Measurements from ENCODE around the gene NGFR.

NGFR gene

GRCh38 chr17:49468811-49469385 is 26.2 kb upstream of the NGFR start:
- peak; percentile 25 for DNase-seq (ENCODE audit: low read depth)
- no peak overlapping the region for H3K4me3 ChIP-seq (ENCODE audit: low read depth, low read length)

GRCh38 chr17:49469831-49470810 is 25.0 kb upstream of the NGFR start:
- no peak for DNase-seq (ENCODE audit: low read depth)
- H3K4me3 ChIP-seq (ENCODE audit: low read depth, low read length), result peak overlapping the region; percentile 30

DNA sequence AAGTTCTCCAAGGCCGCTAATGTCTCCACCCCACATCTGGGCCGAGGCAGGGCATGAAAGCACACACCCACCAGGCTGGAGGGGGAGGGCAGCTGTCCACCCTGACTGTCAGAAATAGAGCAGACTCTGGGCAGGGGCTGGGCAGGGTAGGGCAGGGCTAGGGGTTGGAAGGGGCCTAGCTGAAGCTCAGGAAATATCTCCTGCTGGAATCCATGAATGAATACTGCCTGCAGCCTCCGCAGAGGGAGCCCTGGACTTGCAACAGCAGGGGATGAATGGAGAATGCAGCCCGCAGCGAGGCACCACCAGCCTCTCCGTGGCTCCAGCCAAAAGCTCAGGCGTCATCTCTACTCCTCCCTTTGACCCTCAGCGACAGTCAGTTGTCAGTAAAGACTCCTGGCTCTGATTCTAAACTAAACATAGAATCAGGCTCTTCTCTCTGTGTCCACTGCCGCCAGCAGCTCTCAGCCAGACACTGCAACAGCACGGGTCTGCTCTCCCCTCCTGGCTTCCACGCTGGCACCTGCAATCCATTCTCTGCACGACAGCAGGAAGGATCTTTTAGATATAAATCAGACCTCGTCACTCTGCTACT is 23.9 kb upstream of the NGFR start:
- DNase-seq (ENCODE audit: low read depth), result no peak
- no peak overlapping the region for H3K4me3 ChIP-seq (ENCODE audit: low read depth, low read length)

DNA sequence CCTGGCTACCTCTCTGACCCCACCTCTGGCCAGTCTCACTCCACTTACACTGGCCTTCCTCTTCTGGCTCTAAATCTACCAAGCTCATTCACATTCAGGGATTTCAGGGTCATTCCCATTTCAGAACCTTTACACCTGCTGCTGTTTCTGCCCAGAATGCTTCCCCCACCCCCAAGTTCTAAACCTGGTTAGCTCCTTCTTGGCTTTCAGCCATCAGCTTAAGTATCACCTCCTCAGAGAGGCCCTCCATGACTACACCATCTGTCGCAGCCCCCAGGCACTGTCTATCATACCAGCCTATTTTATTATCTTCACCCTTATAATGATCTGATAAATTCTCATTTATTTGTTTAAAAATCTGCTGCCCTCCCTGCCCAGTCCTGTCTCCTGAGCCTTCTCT is 23.3 kb upstream of the NGFR start:
- no peak overlapping the region for H3K4me3 ChIP-seq (ENCODE audit: low read depth, low read length)
- no peak for DNase-seq (ENCODE audit: low read depth)

DNA sequence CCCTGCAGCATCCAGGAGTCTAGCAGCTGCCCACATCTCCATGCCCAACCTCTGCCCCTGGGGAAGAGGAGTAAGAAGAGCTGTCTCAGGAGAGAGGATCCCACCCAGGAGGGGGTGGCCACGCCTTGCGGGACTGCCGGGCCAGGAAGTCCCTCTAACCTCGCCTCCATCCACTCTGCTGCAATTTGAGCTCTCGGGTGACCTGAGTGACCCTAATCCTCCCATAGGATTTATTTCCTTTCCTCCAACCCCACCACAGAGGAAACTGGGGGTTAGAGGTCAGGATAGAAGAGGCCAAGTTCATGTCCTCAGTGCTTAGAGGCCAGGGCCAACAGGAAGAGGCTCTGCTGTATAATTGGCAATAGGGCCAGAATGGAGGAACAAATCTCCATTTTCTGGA is 22.6 kb upstream of the NGFR start:
- DNase-seq (ENCODE audit: low read depth), result no peak
- no peak overlapping the region for H3K4me3 ChIP-seq (ENCODE audit: low read depth, low read length)

GRCh38 chr17:49473900-49474751 is 21.0 kb upstream of the NGFR start:
- H3K4me3 ChIP-seq (ENCODE audit: low read depth, low read length), result no peak overlapping the region
- no peak for DNase-seq (ENCODE audit: low read depth)

DNA sequence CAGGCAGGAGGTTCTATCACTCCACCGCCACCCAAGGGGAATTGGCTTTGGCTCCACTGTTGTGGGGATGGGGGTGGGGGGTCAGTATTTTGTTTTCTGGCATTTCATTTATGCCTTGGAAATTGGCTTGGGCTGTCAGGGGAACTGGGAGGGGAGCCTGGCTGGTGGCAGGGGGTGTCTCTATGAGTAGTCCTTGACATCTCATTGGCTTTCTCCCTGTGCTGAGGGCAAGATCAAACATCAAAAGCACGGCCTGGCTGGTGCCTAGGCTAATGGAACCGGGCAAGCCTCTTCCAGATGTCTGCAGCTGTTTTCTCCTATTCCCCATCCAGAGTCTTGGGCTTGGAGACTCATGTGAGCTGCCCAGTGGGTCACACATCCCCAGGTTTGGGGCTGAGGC is 17.4 kb upstream of the NGFR start:
- DNase-seq (ENCODE audit: low read depth), result no peak
- no peak overlapping the region for H3K4me3 ChIP-seq (ENCODE audit: low read depth, low read length)

GRCh38 chr17:49480836-49481615 is 14.1 kb upstream of the NGFR start:
- H3K4me3 ChIP-seq (ENCODE audit: low read depth, low read length), result no peak overlapping the region
- DNase-seq (ENCODE audit: low read depth), result no peak

- DNase-seq (ENCODE audit: low read depth), result no peak
- no peak overlapping the region for H3K4me3 ChIP-seq (ENCODE audit: low read depth, low read length)
Measured at GRCh38 chr17:49482144-49482817, 12.8 kb upstream of the NGFR start.

- no peak for DNase-seq (ENCODE audit: low read depth)
- no peak overlapping the region for H3K4me3 ChIP-seq (ENCODE audit: low read depth, low read length)
Measured at GRCh38 chr17:49483599-49484509, 11.2 kb upstream of the NGFR start.

DNA sequence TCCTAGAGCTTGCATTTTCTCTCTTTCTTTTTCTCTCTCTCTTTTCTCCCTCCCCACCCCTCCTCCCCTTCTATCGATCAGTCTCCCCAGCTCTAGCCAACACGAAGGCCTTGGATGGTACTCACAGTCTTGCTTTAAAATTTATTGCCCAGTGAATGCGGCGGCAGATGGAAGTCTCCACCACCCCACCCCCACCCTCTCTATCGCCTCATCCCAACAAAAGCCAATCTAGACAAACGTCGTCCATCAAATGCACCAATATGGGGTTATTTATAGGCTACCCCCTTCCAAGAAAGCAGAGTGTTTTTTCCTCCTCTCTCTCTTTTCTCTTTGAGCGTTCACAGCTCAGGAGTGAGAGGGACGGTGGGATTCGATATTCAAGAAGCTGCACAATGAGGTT is 10.5 kb upstream of the NGFR start:
- H3K4me3 ChIP-seq (ENCODE audit: low read depth, low read length), result no peak overlapping the region
- no peak for DNase-seq (ENCODE audit: low read depth)

GRCh38 chr17:49486012-49486641 is 9.0 kb upstream of the NGFR start:
- H3K4me3 ChIP-seq (ENCODE audit: low read depth, low read length), result no peak overlapping the region
- DNase-seq (ENCODE audit: low read depth), result no peak

DNA sequence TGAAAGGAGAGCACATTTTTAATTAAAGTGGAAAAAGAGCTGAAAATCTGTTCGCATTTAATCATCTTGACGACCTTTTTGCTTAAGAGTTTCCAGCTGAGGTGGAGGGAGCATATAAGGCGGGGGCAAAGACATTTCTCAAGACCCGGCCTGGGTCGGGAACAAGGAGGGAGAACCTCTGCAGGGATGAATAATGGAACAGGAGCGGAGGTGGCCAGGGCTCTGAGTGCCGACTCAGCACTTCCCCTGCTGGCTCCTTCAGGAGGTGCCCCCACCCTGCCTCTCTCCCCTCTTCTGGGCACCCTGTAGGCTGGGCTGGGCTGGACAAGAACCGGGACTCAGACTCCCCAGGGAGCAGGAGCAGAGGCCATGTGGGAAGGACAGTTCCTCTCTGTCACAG is 7.9 kb upstream of the NGFR start:
- H3K4me3 ChIP-seq (ENCODE audit: low read depth, low read length), result no peak overlapping the region
- DNase-seq (ENCODE audit: low read depth), result no peak

GRCh38 chr17:49488612-49489011 is 6.5 kb upstream of the NGFR start:
- no peak for DNase-seq (ENCODE audit: low read depth)
- H3K4me3 ChIP-seq (ENCODE audit: low read depth, low read length), result no peak overlapping the region

DNA sequence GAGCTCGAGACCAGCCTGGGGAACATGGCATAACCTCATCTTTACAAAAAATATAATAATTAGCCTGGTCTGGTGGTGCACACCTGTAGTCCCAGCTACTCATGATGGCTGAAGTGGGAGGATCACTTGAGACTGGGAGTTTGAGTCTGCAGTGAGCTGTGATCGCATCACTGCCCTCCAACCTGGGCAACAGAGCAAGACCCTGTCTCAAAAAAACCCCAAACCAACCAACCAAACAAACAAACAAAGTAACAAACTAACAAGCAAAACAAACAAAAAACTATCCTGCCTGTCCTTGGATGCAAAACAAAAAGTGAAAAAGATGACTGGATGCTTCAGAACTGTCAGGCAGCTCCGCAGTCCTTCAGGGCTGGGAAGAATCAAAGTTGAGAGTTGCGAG is 5.7 kb upstream of the NGFR start:
- DNase-seq (ENCODE audit: low read depth), result no peak
- no peak overlapping the region for H3K4me3 ChIP-seq (ENCODE audit: low read depth, low read length)

- no peak overlapping the region for H3K4me3 ChIP-seq (ENCODE audit: low read depth, low read length)
- no peak for DNase-seq (ENCODE audit: low read depth)
Measured at GRCh38 chr17:49490276-49490675, 4.8 kb upstream of the NGFR start.

GRCh38 chr17:49491192-49491769 is 3.8 kb upstream of the NGFR start:
- no peak overlapping the region for H3K4me3 ChIP-seq (ENCODE audit: low read depth, low read length)
- DNase-seq (ENCODE audit: low read depth), result no peak

Measured in skeletal muscle cell (primary cell).